ENCODE measurements around the gene TMEM260.

TMEM260 gene

GRCh38 chr14:56648508-56649301, 69.1 kb downstream of the TMEM260 start:
- no peak for TF ChIP-seq TCF12 (IDR thresholded peaks at IDR 0.05; ENCODE audit: low read depth)
- TF ChIP-seq CEBPB (IDR thresholded peaks at IDR 0.05): no peak
- no peak for TF ChIP-seq ZBTB7A (IDR thresholded peaks at IDR 0.05; ENCODE audit: low read depth)
- no peak for TF ChIP-seq USF1 (IDR thresholded peaks at IDR 0.05)
- TF ChIP-seq TAF1 (IDR thresholded peaks at IDR 0.05; ENCODE audit: low read depth): no peak
- no peak for TF ChIP-seq NFIC (IDR thresholded peaks at IDR 0.05)
- no peak for TF ChIP-seq RAD21 (IDR thresholded peaks at IDR 0.05; ENCODE audit: low read depth)
- TF ChIP-seq YY1 (IDR thresholded peaks at IDR 0.05; ENCODE audit: low read depth): no peak

GRCh38 chr14:56649382-56649781, 69.8 kb downstream of the TMEM260 start:
- TF ChIP-seq REST (IDR thresholded peaks at IDR 0.05; ENCODE audit: low read depth): no peak
- no peak for TF ChIP-seq RAD21 (IDR thresholded peaks at IDR 0.05; ENCODE audit: low read depth)
- no peak for TF ChIP-seq TEAD4 (IDR thresholded peaks at IDR 0.05)
- TF ChIP-seq CREB1 (IDR thresholded peaks at IDR 0.05; ENCODE audit: low read depth): no peak

GRCh38 chr14:56650048-56650447, 70.5 kb downstream of the TMEM260 start:
- TF ChIP-seq TEAD4 (IDR thresholded peaks at IDR 0.05) (no peak), FOXM1 (IDR thresholded peaks at IDR 0.05; ENCODE audit: borderline replicate concordance, low read depth) (no peak), NFIC (IDR thresholded peaks at IDR 0.05) (no peak), YY1 (IDR thresholded peaks at IDR 0.05; ENCODE audit: low read depth) (no peak), ZBTB7A (IDR thresholded peaks at IDR 0.05; ENCODE audit: low read depth) (no peak), USF1 (IDR thresholded peaks at IDR 0.05) (no peak), EGR1 (IDR thresholded peaks at IDR 0.05) (no peak), REST (IDR thresholded peaks at IDR 0.05; ENCODE audit: low read depth) (no peak)

GRCh38 chr14:56650979-56651378, 71.4 kb downstream of the TMEM260 start:
- TF ChIP-seq USF1 (IDR thresholded peaks at IDR 0.05): no peak
- no peak for TF ChIP-seq TAF1 (IDR thresholded peaks at IDR 0.05; ENCODE audit: low read depth)
- TF ChIP-seq ZBTB7A (IDR thresholded peaks at IDR 0.05; ENCODE audit: low read depth): no peak
- TF ChIP-seq FOXM1 (IDR thresholded peaks at IDR 0.05; ENCODE audit: borderline replicate concordance, low read depth): no peak
- TF ChIP-seq EP300 (IDR thresholded peaks at IDR 0.05; ENCODE audit: borderline replicate concordance): no peak
- no peak for TF ChIP-seq MAX (IDR thresholded peaks at IDR 0.05)
- no peak for TF ChIP-seq CREB1 (IDR thresholded peaks at IDR 0.05; ENCODE audit: low read depth)
- TF ChIP-seq EGR1 (IDR thresholded peaks at IDR 0.05): no peak
- TF ChIP-seq REST (IDR thresholded peaks at IDR 0.05; ENCODE audit: low read depth): no peak
- TF ChIP-seq RAD21 (IDR thresholded peaks at IDR 0.05; ENCODE audit: low read depth): no peak
- no peak for TF ChIP-seq TCF12 (IDR thresholded peaks at IDR 0.05; ENCODE audit: low read depth)
- no peak for TF ChIP-seq NFIC (IDR thresholded peaks at IDR 0.05)
- no peak for TF ChIP-seq CEBPB (IDR thresholded peaks at IDR 0.05)
- no peak for TF ChIP-seq YY1 (IDR thresholded peaks at IDR 0.05; ENCODE audit: low read depth)

Measured in Ishikawa (cell line).